D341Med (cell line): ENCODE data around the gene MAP3K3.
"Not testable (repeated sequence)": the region's sequence is repeated elsewhere in the genome, so short reads cannot be mapped to it uniquely, and the experiment has no call there.

Source experiments
- DNase-seq: peaks from one replicate; pipeline ENCODE4 v3.0.0; 2012; ENCODE audit warnings: low spot score

The MAP3K3 gene

GRCh38 chr17:63706336-63707082 is 84.3 kb downstream of the MAP3K3 start:
- DNase-seq: no peak

- no peak for DNase-seq
Observed at GRCh38 chr17:63707151-63707550, 84.9 kb downstream of the MAP3K3 start.

GRCh38 chr17:63709110-63709509 is 86.9 kb downstream of the MAP3K3 start:
- DNase-seq: no peak

- no peak for DNase-seq
Observed at GRCh38 chr17:63714550-63715277, 92.5 kb downstream of the MAP3K3 start.

- no peak for DNase-seq
Observed at GRCh38 chr17:63716426-63716825, 94.2 kb downstream of the MAP3K3 start.

GRCh38 chr17:63718988-63719387 is 96.8 kb downstream of the MAP3K3 start:
- DNase-seq: no peak

GRCh38 chr17:63720194-63720593 is 98.0 kb downstream of the MAP3K3 start:
- not testable (repeated sequence) for DNase-seq

GRCh38 chr17:63722403-63722802 is 100.2 kb downstream of the MAP3K3 start:
- DNase-seq: no peak

GRCh38 chr17:63735691-63736090 is 113.5 kb downstream of the MAP3K3 start:
- DNase-seq: no peak

GRCh38 chr17:63740464-63741142 is 118.4 kb downstream of the MAP3K3 start:
- DNase-seq: no peak

- no peak for DNase-seq
Observed at GRCh38 chr17:63741143-63741407, 118.9 kb downstream of the MAP3K3 start.

- DNase-seq: peak; percentile 100
Observed at GRCh38 chr17:63741408-63742173, 119.4 kb downstream of the MAP3K3 start, which contains the start of gene STRADA. Gene STRADA, minus strand, starts transcription at chr17:63741799. Its CDS starts 13,430 bp downstream, at chr17:63728369.
